H1 (cell line): Measurements from ENCODE around the gene TMEM245. TPM values are rescaled to one million over a fixed set of nuclear protein-coding genes. Genes with fewer than 3 reads are reported as not detected.

Source experiments
- CTCF ChIA-PET: fragments of 300-600 bp; sonication (Branson Sonifier 250); formaldehyde crosslinking; loops from one replicate; lab custom pipeline; 2021; ENCODE audit not compliant: partially characterized antibody; lab: Charles Lee
- POLR2A ChIA-PET: fragments of 300-600 bp; sonication (Branson Sonifier 250); formaldehyde crosslinking; loops from one replicate; lab custom pipeline; 2021; ENCODE audit warnings: inconsistent platforms; ENCODE audit not compliant: partially characterized antibody; lab: Charles Lee
- DNase-seq, 2 experiments: peaks; one replicate each; pipeline versions ENCODE4 v3.0.0 to v3.0.0-alpha.2; 2010 to 2022; ENCODE audit warnings: low spot score in 2 of 2, low read depth in 1 of 2, mixed read lengths in 1 of 2
- FAIRE-seq: peaks from 2 replicates; lab custom pipeline; 2011; peaks lifted over from hg19 to GRCh38; lab: Jason Lieb, UNC
- H2AFZ ChIP-seq: 2 replicates; pipeline ENCODE4 v1.8.1; 2012; ENCODE audit warnings: low read length, inconsistent platforms
- H2AK5ac ChIP-seq: 2 replicates; pipeline ENCODE4 v1.6.1; 2013; ENCODE audit warnings: low read depth, low read length
- H2BK120ac ChIP-seq: replicated peaks from 2 replicates; pipeline ENCODE3; 2013; ENCODE audit warnings: low read depth, low read length, inconsistent platforms
- H2BK12ac ChIP-seq: 2 replicates; pipeline ENCODE4 v1.6.1; 2013; ENCODE audit warnings: low read depth, low read length
- H2BK15ac ChIP-seq: 2 replicates; pipeline ENCODE4 v1.6.1; 2013; ENCODE audit warnings: low read length
- H2BK20ac ChIP-seq: 2 replicates; pipeline ENCODE4 v1.6.1; 2013; ENCODE audit warnings: low read length
- H2BK5ac ChIP-seq: 2 replicates; pipeline ENCODE4 v1.6.1; 2013; ENCODE audit warnings: low read depth, low read length
- H3K14ac ChIP-seq: 2 replicates; pipeline ENCODE4 v1.6.1; 2013; ENCODE audit warnings: inconsistent platforms; ENCODE audit not compliant: insufficient read length
- H3K18ac ChIP-seq: 2 replicates; pipeline ENCODE4 v1.6.1; 2013; ENCODE audit warnings: low read length; ENCODE audit errors: extremely low read depth
- H3K23ac ChIP-seq: 2 replicates; pipeline ENCODE4 v1.6.1; 2013; ENCODE audit warnings: inconsistent platforms; ENCODE audit not compliant: insufficient read length
- H3K23me2 ChIP-seq: 2 replicates; pipeline ENCODE4 v1.6.1; 2013; ENCODE audit warnings: low read depth, low read length
- H3K27ac ChIP-seq: 2 replicates; pipeline ENCODE4 v1.6.1; 2011; ENCODE audit warnings: low read depth, low read length, inconsistent platforms
- H3K27me3 ChIP-seq, 4 experiments: replicated peaks in 1 of 4; 1 replicate in 1 of 4; 2 replicates in 3 of 4; pipeline versions ENCODE4 v1.6.1 to v1.8.1; 2011 to 2013; ENCODE audit warnings: low read length in 3 of 4, mild to moderate bottlenecking in 3 of 4, inconsistent platforms in 2 of 4, mixed read lengths in 2 of 4, moderate library complexity in 1 of 4; ENCODE audit not compliant: control insufficient read depth in 3 of 4, insufficient read depth in 3 of 4; ENCODE audit errors: extremely low read depth in 1 of 4
- H3K36me3 ChIP-seq, 4 experiments: 2 replicates each; pipeline versions ENCODE4 v1.6.1 to v1.8.1; 2011 to 2013; ENCODE audit warnings: mild to moderate bottlenecking in 4 of 4, low read length in 3 of 4, moderate library complexity in 2 of 4, control low read depth in 1 of 4, inconsistent platforms in 1 of 4; ENCODE audit not compliant: insufficient read depth in 4 of 4, control insufficient read depth in 2 of 4
- H3K4ac ChIP-seq: replicated peaks from 2 replicates; pipeline ENCODE3; 2013; ENCODE audit warnings: low read length, low read depth, mixed read lengths, inconsistent platforms; ENCODE audit not compliant: insufficient read length
- H3K4me1 ChIP-seq, 4 experiments: replicated peaks in 1 of 4; 1 replicate in 1 of 4; 2 replicates in 3 of 4; pipeline versions ENCODE4 v1.6.1 to v1.8.1; 2011 to 2013; ENCODE audit warnings: low read length in 3 of 4, inconsistent platforms in 2 of 4, mixed read lengths in 1 of 4; ENCODE audit not compliant: insufficient read depth in 4 of 4, control insufficient read depth in 3 of 4
- H3K4me2 ChIP-seq, 2 experiments: 2 replicates each; pipeline versions ENCODE4 v1.6.1 to v1.8.1; 2011 to 2013; ENCODE audit warnings: low read depth in 2 of 2, low read length in 2 of 2, control low read depth in 1 of 2, inconsistent platforms in 1 of 2, mild to moderate bottlenecking in 1 of 2; ENCODE audit not compliant: insufficient read depth in 1 of 2
- H3K4me3 ChIP-seq, 4 experiments: fragments of 200-600, 300-600 bp in 1 of 4; sonication (generic), shearing (Covaris generic), sonication (Bioruptor Twin) in 1 of 4; 2 replicates each; pipeline versions ENCODE4 v1.5.1 to v1.8.1; 2011 to 2016; ENCODE audit warnings: low read length in 4 of 4, low read depth in 3 of 4, control low read depth in 2 of 4, inconsistent platforms in 2 of 4, mild to moderate bottlenecking in 2 of 4, mixed read lengths in 1 of 4, moderate library complexity in 1 of 4; ENCODE audit not compliant: insufficient read depth in 2 of 4; ENCODE audit errors: extremely low read depth in 1 of 4
- H3K56ac ChIP-seq: replicated peaks from 2 replicates; pipeline ENCODE3; 2013; ENCODE audit warnings: low read depth, mild to moderate bottlenecking, mixed read lengths, low read length, inconsistent platforms; ENCODE audit not compliant: insufficient read length
- H3K79me1 ChIP-seq: 2 replicates; pipeline ENCODE4 v1.6.1; 2013; ENCODE audit warnings: low read depth, low read length, control low read depth
- H3K79me2 ChIP-seq, 2 experiments: 2 replicates each; pipeline versions ENCODE4 v1.6.1 to v1.8.1; 2012 to 2013; ENCODE audit warnings: low read length in 2 of 2, mild to moderate bottlenecking in 2 of 2, inconsistent platforms in 1 of 2; ENCODE audit not compliant: insufficient read depth in 2 of 2, control insufficient read depth in 1 of 2
- H3K9ac ChIP-seq, 4 experiments: replicated peaks in 1 of 4; 1 replicate in 1 of 4; 2 replicates in 3 of 4; pipeline versions ENCODE4 v1.6.1 to v1.8.1; 2011 to 2013; ENCODE audit warnings: low read depth in 3 of 4, low read length in 3 of 4, control low read depth in 2 of 4, mild to moderate bottlenecking in 2 of 4, moderate library complexity in 2 of 4, inconsistent platforms in 1 of 4; ENCODE audit errors: extremely low read depth in 1 of 4
- H3K9me3 ChIP-seq, 2 experiments: 2 replicates each; pipeline versions ENCODE4 v1.6.1 to v1.8.1; 2012 to 2013; ENCODE audit warnings: mild to moderate bottlenecking in 2 of 2, moderate library complexity in 2 of 2, control low read depth in 1 of 2, inconsistent platforms in 1 of 2, low read depth in 1 of 2, low read length in 1 of 2, mixed read lengths in 1 of 2; ENCODE audit not compliant: insufficient read depth in 2 of 2
- H4K20me1 ChIP-seq, 2 experiments: replicated peaks in 1 of 2; 2 replicates each; pipeline versions ENCODE3 to v1.8.1; 2011 to 2013; ENCODE audit warnings: inconsistent platforms in 2 of 2, low read length in 2 of 2, mild to moderate bottlenecking in 1 of 2; ENCODE audit not compliant: insufficient read depth in 2 of 2, control insufficient read depth in 1 of 2
- H4K5ac ChIP-seq: 2 replicates; pipeline ENCODE4 v1.6.1; 2013; ENCODE audit warnings: low read length, low read depth, mixed read lengths, inconsistent platforms; ENCODE audit not compliant: insufficient read length
- H4K8ac ChIP-seq: 2 replicates; pipeline ENCODE4 v1.8.0; 2013; ENCODE audit warnings: mild to moderate bottlenecking, moderate library complexity, low read length, inconsistent platforms; ENCODE audit not compliant: insufficient read depth; ENCODE audit errors: extremely low read depth
- H4K91ac ChIP-seq: replicated peaks from 2 replicates; pipeline ENCODE3; 2013; ENCODE audit warnings: low read length, mixed read lengths, inconsistent platforms; ENCODE audit not compliant: insufficient read length
- ASH2L ChIP-seq: fragments of 200-600, 300-600 bp; sonication (generic); IDR thresholded peaks from one replicate; pipeline ENCODE4 v1.7.1; 2017; ENCODE audit warnings: low read length
- ATF2 ChIP-seq: IDR thresholded peaks from 2 replicates; pipeline ENCODE4 v1.6.1; 2012; ENCODE audit warnings: low read length, inconsistent platforms
- SIX5 ChIP-seq: IDR thresholded peaks from 2 replicates; pipeline ENCODE4 v1.6.1; 2011; ENCODE audit warnings: mild to moderate bottlenecking, low read depth, low read length
- SP1 ChIP-seq: IDR thresholded peaks from 2 replicates; pipeline ENCODE4 v1.6.1; 2011; ENCODE audit warnings: low read depth, low read length
- TBP ChIP-seq: IDR thresholded peaks from 2 replicates; pipeline ENCODE4 v1.6.1; 2011; ENCODE audit warnings: low read depth, low read length, improper control_type of control experiment
- WGBS, 2 experiments: shearing (Covaris generic) in 1 of 2; methylation state at CpG; one replicate each; pipeline versions ENCODE4 v1.1.6 to v1.1.7; 2013 to 2015; ENCODE audit warnings: low lambda C conversion rate in 2 of 2, mixed read lengths in 2 of 2, inconsistent platforms in 1 of 2, low coverage in 1 of 2, missing lambda C conversion rate in 1 of 2; ENCODE audit not compliant: insufficient replicate concordance in 2 of 2, insufficient coverage in 1 of 2, insufficient read length in 1 of 2; ENCODE audit errors: extremely low coverage in 1 of 2, missing lambda C conversion rate in 1 of 2; 5-methylcytosine and 5-hydroxymethylcytosine counted together
- polyA plus RNA-seq, 7 experiments: library from polyadenylated mRNA; depleted of rRNA in 3 of 7; stranded (reverse) in 5 of 7; unstranded in 2 of 7; fragments of >200 nt in 5 of 7; fragments of 200-250 nt in 2 of 7; gene quantifications; 1 replicate in 5 of 7; 2 replicates in 1 of 7; 4 replicates in 1 of 7; pipeline versions ENCODE4 v1.2.1 to v1.2.3, GENCODE V29; 2011 to 2013; ENCODE audit warnings: missing spikeins in 2 of 7, mixed read lengths in 2 of 7
- total RNA-seq: library from RNA; stranded (reverse); fragmentation: NEBNext Ultra II Directional; extraction: Animal tissue kit (Norgen Biotek cat#: 25700); gene quantifications from 2 replicates; pipeline ENCODE4 v1.2.1, GENCODE V29; 2021
- TF ChIP-seq, protein P1 (sequence below): IDR thresholded peaks from 2 replicates; pipeline ENCODE4 v1.6.1; 2012; ENCODE audit warnings: inconsistent platforms

The TMEM245 gene
- total and polyA plus RNA-seq, 2 of the 8 experiments (the other 6 are each of a cell fraction or from before 2014, with no cell fraction given) = 44.3 to 45.8 TPM

- no peak overlapping the region for H3K14ac ChIP-seq
- no peak overlapping the region for H2AK5ac ChIP-seq
- H2BK15ac ChIP-seq = no peak overlapping the region
- POLR2A ChIA-PET = interaction anchor here (0.8 to 1.2 kb wide), 4 partner anchors 8 to 107 kb away, joined by 3 to 5 read pairs (median 3); no protein-coding TSS in a partner anchor
- WGBS, 2 experiments = 92% methylated on average over 7 of the region's 7 CpGs; no CpG with 5 or more reads in 1 of the 2 experiments
- no peak overlapping the region for H2BK120ac ChIP-seq
- no peak overlapping the region for H4K5ac ChIP-seq
- H3K56ac ChIP-seq = no peak overlapping the region
- no peak overlapping the region for H2BK5ac ChIP-seq
- H3K23ac ChIP-seq = no peak overlapping the region
- peaks cover 4% of the 10 kb centered on the region for H3K23me2 ChIP-seq
- H3K27ac ChIP-seq = no peak overlapping the region
- H3K4me3 ChIP-seq = no peak overlapping the region
- peaks cover 0 to 25% of the 10 kb centered on the region in 2 experiments; a peak in 2 of 4 replicates for H3K79me2 ChIP-seq
- no peak for FAIRE-seq
- H4K20me1 ChIP-seq = peaks cover 6 to 9% of the 10 kb centered on the region in 2 experiments
- no peak for DNase-seq
- H2BK20ac ChIP-seq = no peak overlapping the region
- no peaks in the 10 kb centered on the region for H3K79me1 ChIP-seq
- H3K4me1 ChIP-seq = peaks cover 0 to 6% (median 2%) of the 10 kb centered on the region in 4 experiments; a peak in 5 of 7 replicates
- H3K4ac ChIP-seq = no peak overlapping the region
- H2AFZ ChIP-seq = no peak overlapping the region
- no peaks in the 10 kb centered on the region for H3K9me3 ChIP-seq
- no peak overlapping the region for H4K91ac ChIP-seq
- H3K36me3 ChIP-seq = peaks cover 0 to 8% (median 3%) of the 10 kb centered on the region in 4 experiments; a peak in 2 of 8 replicates
- no peak overlapping the region for H4K8ac ChIP-seq
- H3K18ac ChIP-seq = no peak overlapping the region
- H3K27me3 ChIP-seq = peaks cover 0 to 5% (median 2%) of the 10 kb centered on the region in 4 experiments; a peak in 1 of 7 replicates
- H2BK12ac ChIP-seq = no peak overlapping the region
- no peak overlapping the region; a peak in 1 of 4 replicates for H3K4me2 ChIP-seq
- H3K9ac ChIP-seq = no peak overlapping the region
- CTCF ChIA-PET = interaction anchor here (1.1 kb wide), 1 partner anchor 387 kb away, joined by 3 read pairs; no protein-coding TSS in a partner anchor
- TF ChIP-seq ASH2L (no peak), ATF2 (no peak), TBP (no peak), SP1 (no peak), SIX5 (no peak)
- TF ChIP-seq, protein P1, sequence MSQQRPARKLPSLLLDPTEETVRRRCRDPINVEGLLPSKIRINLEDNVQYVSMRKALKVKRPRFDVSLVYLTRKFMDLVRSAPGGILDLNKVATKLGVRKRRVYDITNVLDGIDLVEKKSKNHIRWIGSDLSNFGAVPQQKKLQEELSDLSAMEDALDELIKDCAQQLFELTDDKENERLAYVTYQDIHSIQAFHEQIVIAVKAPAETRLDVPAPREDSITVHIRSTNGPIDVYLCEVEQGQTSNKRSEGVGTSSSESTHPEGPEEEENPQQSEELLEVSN = no peak
Measured at GRCh38 chr9:109014608-109015280, 105.0 kb downstream of the TMEM245 start.
